GM18511 (cell line): ENCODE measurements around the gene PLA2G4F.

Source experiments
- ATAC-seq: cut with Tn5 transposase; IDR thresholded peaks from one replicate; pipeline ENCODE4 v1.9.1; 2021; ENCODE audit warnings: mild to moderate bottlenecking, moderate library complexity; ENCODE audit not compliant: unreplicated experiment

Gene PLA2G4F

GRCh38 chr15:42134617-42135245, 21.7 kb downstream of the PLA2G4F start:
- no peak for ATAC-seq

- ATAC-seq = no peak
These were observed 22.4 kb downstream of the PLA2G4F start for GRCh38 chr15:42133886-42134502.

GRCh38 chr15:42133356-42133755, 23.1 kb downstream of the PLA2G4F start:
- no peak for ATAC-seq

- ATAC-seq = no peak
These were observed 24.3 kb downstream of the PLA2G4F start for GRCh38 chr15:42131826-42132806.

GRCh38 chr15:42131006-42131405, 25.4 kb downstream of the PLA2G4F start:
- no peak for ATAC-seq

- ATAC-seq = no peak
These were observed 26.0 kb downstream of the PLA2G4F start for GRCh38 chr15:42130246-42130986.

GRCh38 chr15:42129364-42129763, 27.1 kb downstream of the PLA2G4F start:
- ATAC-seq = no peak

GRCh38 chr15:42128476-42128875, 28.0 kb downstream of the PLA2G4F start:
- ATAC-seq = no peak

GRCh38 chr15:42123546-42123945, 32.9 kb downstream of the PLA2G4F start:
- no peak for ATAC-seq

- ATAC-seq = no peak
These were observed 34.8 kb downstream of the PLA2G4F start for GRCh38 chr15:42121682-42122081.

GRCh38 chr15:42121021-42121420, 35.4 kb downstream of the PLA2G4F start:
- no peak for ATAC-seq

- ATAC-seq = no peak
These were observed 36.2 kb downstream of the PLA2G4F start for GRCh38 chr15:42120285-42120684.

- no peak for ATAC-seq
These were observed 37.0 kb downstream of the PLA2G4F start for GRCh38 chr15:42119446-42119760.

- no peak for ATAC-seq
These were observed 37.6 kb downstream of the PLA2G4F start for GRCh38 chr15:42118650-42119445.

- ATAC-seq = no peak
These were observed 44.5 kb downstream of the PLA2G4F start for GRCh38 chr15:42111924-42112323.

GRCh38 chr15:42110367-42110766, 46.1 kb downstream of the PLA2G4F start:
- ATAC-seq = no peak

GRCh38 chr15:42108806-42109205, 47.6 kb downstream of the PLA2G4F start:
- no peak for ATAC-seq

- no peak for ATAC-seq
These were observed 48.2 kb downstream of the PLA2G4F start for GRCh38 chr15:42108189-42108588.

GRCh38 chr15:42107473-42107872, 49.0 kb downstream of the PLA2G4F start:
- ATAC-seq = no peak

- no peak for ATAC-seq
These were observed 50.1 kb downstream of the PLA2G4F start for GRCh38 chr15:42106288-42106687.
